Mesenchymal stem cell (in vitro differentiated cells and primary cell): ENCODE data around the gene KSR1.

Experiments
- DNase-seq: peaks from one replicate; pipeline ENCODE4 v3.0.0-alpha.2; 2013
- H2AFZ ChIP-seq: one replicate; pipeline ENCODE4 v1.6.1; 2013; ENCODE audit warnings: low read depth, mild to moderate bottlenecking, control low read depth, inconsistent platforms, low read length, moderate library complexity
- H2AK5ac ChIP-seq: 2 replicates; pipeline ENCODE4 v1.6.1; 2013; ENCODE audit warnings: low read length, moderate library complexity, mild to moderate bottlenecking, inconsistent platforms; ENCODE audit not compliant: severe bottlenecking
- H2BK120ac ChIP-seq: one replicate; pipeline ENCODE4 v1.6.1; 2013; ENCODE audit warnings: low read depth, mild to moderate bottlenecking, inconsistent platforms, low read length, moderate library complexity
- H2BK12ac ChIP-seq, 2 experiments: one replicate each; pipeline ENCODE4 v1.6.1; 2013; ENCODE audit warnings: inconsistent platforms in 2 of 2, low read length in 2 of 2, mild to moderate bottlenecking in 2 of 2, moderate library complexity in 2 of 2, control low read depth in 1 of 2
- H2BK15ac ChIP-seq: one replicate; pipeline ENCODE4 v1.6.1; 2013; ENCODE audit warnings: mild to moderate bottlenecking, low read depth, inconsistent platforms; ENCODE audit not compliant: poor library complexity, severe bottlenecking
- H2BK5ac ChIP-seq: 2 replicates; pipeline ENCODE4 v1.6.1; 2013; ENCODE audit warnings: low read depth, mild to moderate bottlenecking, low read length, control low read depth, inconsistent platforms; ENCODE audit not compliant: poor library complexity, severe bottlenecking
- H3K14ac ChIP-seq, 2 experiments: one replicate each; pipeline ENCODE4 v1.6.1; 2013; ENCODE audit warnings: inconsistent platforms in 2 of 2, low read length in 2 of 2, control low read depth in 1 of 2, mild to moderate bottlenecking in 1 of 2, moderate library complexity in 1 of 2
- H3K18ac ChIP-seq, 2 experiments: one replicate each; pipeline ENCODE4 v1.6.1; 2013; ENCODE audit warnings: inconsistent platforms in 2 of 2, low read length in 2 of 2, control low read depth in 1 of 2, low read depth in 1 of 2, mild to moderate bottlenecking in 1 of 2
- H3K23ac ChIP-seq, 2 experiments: one replicate each; pipeline ENCODE4 v1.6.1; 2013; ENCODE audit warnings: inconsistent platforms in 2 of 2, low read length in 2 of 2, mild to moderate bottlenecking in 2 of 2, moderate library complexity in 2 of 2, control low read depth in 1 of 2
- H3K27ac ChIP-seq: 2 replicates; pipeline ENCODE4 v1.5.1; 2013; ENCODE audit warnings: mild to moderate bottlenecking, moderate library complexity, low read length, control low read depth, inconsistent platforms; ENCODE audit not compliant: poor library complexity, severe bottlenecking
- H3K27me3 ChIP-seq, 2 experiments: 2 replicates each; pipeline versions ENCODE4 v1.6.1 to v1.7.0; 2013; ENCODE audit warnings: low read length in 2 of 2, mild to moderate bottlenecking in 2 of 2, moderate library complexity in 2 of 2, control low read depth in 1 of 2, inconsistent platforms in 1 of 2; ENCODE audit not compliant: control insufficient read depth in 1 of 2, insufficient read depth in 1 of 2
- H3K36me3 ChIP-seq, 2 experiments: 2 replicates each; pipeline versions ENCODE4 v1.6.1 to v1.7.0; 2013; ENCODE audit warnings: low read length in 2 of 2, control low read depth in 1 of 2, inconsistent platforms in 1 of 2, low read depth in 1 of 2, mild to moderate bottlenecking in 1 of 2; ENCODE audit not compliant: insufficient read depth in 2 of 2, control insufficient read depth in 1 of 2
- H3K4ac ChIP-seq, 2 experiments: one replicate each; pipeline ENCODE4 v1.6.1; 2013; ENCODE audit warnings: inconsistent platforms in 2 of 2, low read length in 2 of 2, mild to moderate bottlenecking in 2 of 2, moderate library complexity in 2 of 2, control low read depth in 1 of 2, low read depth in 1 of 2
- H3K4me1 ChIP-seq: 2 replicates; pipeline ENCODE4 v1.6.1; 2013; ENCODE audit warnings: low read depth, low read length, control low read depth; ENCODE audit not compliant: control insufficient read depth, insufficient read depth
- H3K4me2 ChIP-seq: 2 replicates; pipeline ENCODE4 v1.6.1; 2013; ENCODE audit warnings: low read length, mild to moderate bottlenecking, inconsistent platforms; ENCODE audit not compliant: poor library complexity, severe bottlenecking
- H3K4me3 ChIP-seq, 2 experiments: 2 replicates each; pipeline versions ENCODE4 v1.5.1 to v1.7.0; 2013; ENCODE audit warnings: low read length in 2 of 2, mild to moderate bottlenecking in 2 of 2, control low read depth in 1 of 2, low read depth in 1 of 2; ENCODE audit not compliant: insufficient read depth in 1 of 2
- H3K79me1 ChIP-seq: replicated peaks from 2 replicates; pipeline ENCODE4 v1.6.1; 2013; ENCODE audit warnings: mild to moderate bottlenecking, control low read depth, low read length, inconsistent platforms; ENCODE audit not compliant: poor library complexity, severe bottlenecking
- H3K9ac ChIP-seq: 2 replicates; pipeline ENCODE4 v1.7.0; 2013; ENCODE audit warnings: mild to moderate bottlenecking, low read length, moderate library complexity
- H3K9me3 ChIP-seq: 2 replicates; pipeline ENCODE4 v1.7.0; 2013; ENCODE audit warnings: mild to moderate bottlenecking, low read length; ENCODE audit not compliant: control insufficient read depth
- H4K8ac ChIP-seq: one replicate; pipeline ENCODE4 v1.6.1; 2013; ENCODE audit warnings: inconsistent platforms, mild to moderate bottlenecking, low read length, moderate library complexity
- H4K91ac ChIP-seq: one replicate; pipeline ENCODE4 v1.6.1; 2013; ENCODE audit warnings: mild to moderate bottlenecking, low read length, inconsistent platforms
- WGBS: methylation state at CpG from one replicate; pipeline ENCODE4 v1.1.7; 2013; ENCODE audit warnings: mixed read lengths; 5-methylcytosine and 5-hydroxymethylcytosine counted together

Gene KSR1

DNA sequence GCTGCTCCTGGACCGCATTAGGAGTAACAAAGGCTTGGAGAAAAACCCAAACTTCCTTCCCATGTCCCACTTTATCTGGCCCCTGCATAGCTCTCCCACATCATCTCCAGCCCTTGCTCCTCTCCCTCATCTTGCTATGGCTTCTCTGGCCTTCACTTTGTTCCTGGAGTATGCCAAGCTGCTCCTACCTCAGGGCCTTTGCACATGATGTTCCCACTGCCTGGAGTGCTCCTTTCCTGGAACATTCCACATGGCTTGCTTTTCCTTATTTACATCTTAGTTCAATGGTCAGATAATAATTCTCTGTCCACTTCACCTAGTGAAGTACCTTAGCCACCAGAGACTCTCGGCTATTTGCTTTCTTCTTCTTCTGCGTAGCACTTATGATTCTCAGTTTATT lies 4.3 kb upstream of the KSR1 start:
- Histone ChIP-seq H3K27ac (no peak overlapping the region), H4K8ac (no peak overlapping the region), H3K4ac (no peak overlapping the region), H2AK5ac (no peak overlapping the region), H3K79me1 (no peaks in the 10 kb centered on the region), H2BK15ac (no peak overlapping the region), H3K4me3 (no peak overlapping the region), H3K23ac (no peak overlapping the region), H3K4me1 (peaks cover 5% of the 10 kb centered on the region), H2AFZ (no peak overlapping the region), H2BK5ac (no peak overlapping the region), H4K91ac (no peak overlapping the region), H2BK120ac (no peak overlapping the region), H3K4me2 (no peak overlapping the region), H3K27me3 (no peaks in the 10 kb centered on the region), H3K18ac (no peak overlapping the region), H3K14ac (no peak overlapping the region), H3K36me3 (no peaks in the 10 kb centered on the region), H3K9me3 (no peaks in the 10 kb centered on the region), H2BK12ac (no peak overlapping the region), H3K9ac (no peak overlapping the region)
- WGBS = 100% methylated on average over 1 of the region's 3 CpGs
- no peak for DNase-seq

DNA sequence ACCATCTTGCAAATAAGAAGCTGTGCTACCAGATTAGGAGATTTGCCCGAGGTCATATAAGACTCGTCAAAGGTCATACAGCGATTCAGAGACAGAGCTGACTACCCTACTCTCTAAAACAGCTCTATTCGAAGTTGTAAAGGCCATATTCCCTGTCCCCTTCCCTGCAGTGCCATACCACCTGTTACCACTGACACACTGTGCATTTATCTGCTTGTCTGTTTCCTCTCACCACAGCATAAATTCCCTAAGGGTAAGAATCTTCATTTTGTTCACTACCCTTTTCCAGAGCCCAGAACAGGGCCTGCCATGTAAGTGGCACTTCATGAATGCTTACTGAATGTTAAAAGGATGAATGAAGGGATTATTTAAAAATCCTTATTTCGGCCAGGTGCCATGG lies 3.4 kb upstream of the KSR1 start:
- no peak overlapping the region for H3K18ac ChIP-seq
- no peak overlapping the region for H3K4ac ChIP-seq
- H3K9ac ChIP-seq = no peak overlapping the region
- no peak overlapping the region for H2BK5ac ChIP-seq
- H3K4me1 ChIP-seq = peaks cover 5% of the 10 kb centered on the region
- 68% methylated on average over 5 of the region's 5 CpGs for WGBS
- no peak overlapping the region for H2AFZ ChIP-seq
- H3K36me3 ChIP-seq = no peaks in the 10 kb centered on the region
- H2BK12ac ChIP-seq = no peak overlapping the region
- H4K91ac ChIP-seq = no peak overlapping the region
- H3K27ac ChIP-seq = no peak overlapping the region
- H3K27me3 ChIP-seq = no peaks in the 10 kb centered on the region
- H3K79me1 ChIP-seq = no peaks in the 10 kb centered on the region
- no peak overlapping the region for H2BK15ac ChIP-seq
- H2BK120ac ChIP-seq = no peak overlapping the region
- H4K8ac ChIP-seq = no peak overlapping the region
- no peak overlapping the region for H3K4me3 ChIP-seq
- H2AK5ac ChIP-seq = no peak overlapping the region
- no peak overlapping the region for H3K14ac ChIP-seq
- DNase-seq = no peak
- H3K23ac ChIP-seq = no peak overlapping the region
- no peaks in the 10 kb centered on the region for H3K9me3 ChIP-seq
- no peak overlapping the region for H3K4me2 ChIP-seq

DNA sequence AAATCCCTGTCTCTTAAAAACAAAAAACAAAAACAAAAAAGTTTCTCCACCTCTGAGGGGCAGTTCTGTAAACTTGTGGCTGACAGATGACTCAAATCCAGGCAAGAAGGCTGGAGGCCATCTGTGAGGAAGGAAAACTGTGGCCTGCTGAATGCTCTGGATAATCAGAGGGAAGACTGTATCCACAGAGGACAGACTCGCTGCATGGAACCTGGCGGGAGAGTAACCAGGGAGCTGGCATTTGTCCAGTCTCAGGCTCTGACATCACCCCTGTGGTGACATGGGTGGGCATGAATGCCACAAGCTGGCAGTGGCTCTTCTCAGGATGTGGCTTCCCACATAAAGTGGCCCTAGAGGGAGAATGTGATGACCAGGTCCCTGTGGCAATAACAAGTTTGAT lies 2.8 kb upstream of the KSR1 start:
- no peaks in the 10 kb centered on the region for H3K27me3 ChIP-seq
- no peak overlapping the region for H3K23ac ChIP-seq
- peak overlapping the region in 1 of 2 experiments; percentile 29 for H2BK12ac ChIP-seq
- no peak overlapping the region for H3K4me3 ChIP-seq
- no peak overlapping the region for H3K18ac ChIP-seq
- no peak overlapping the region for H2AK5ac ChIP-seq
- H3K79me1 ChIP-seq = no peaks in the 10 kb centered on the region
- H4K8ac ChIP-seq = no peak overlapping the region
- H4K91ac ChIP-seq = no peak overlapping the region
- no peak overlapping the region for H3K27ac ChIP-seq
- no peak overlapping the region for H2AFZ ChIP-seq
- DNase-seq = peak; percentile 51
- H3K4ac ChIP-seq = no peak overlapping the region
- no peaks in the 10 kb centered on the region for H3K9me3 ChIP-seq
- H2BK15ac ChIP-seq = no peak overlapping the region
- no peak overlapping the region for H3K9ac ChIP-seq
- 81% methylated on average over 2 of the region's 2 CpGs for WGBS
- H3K36me3 ChIP-seq = no peaks in the 10 kb centered on the region
- no peak overlapping the region for H2BK120ac ChIP-seq
- H3K4me1 ChIP-seq = peaks cover 9% of the 10 kb centered on the region
- no peak overlapping the region for H3K4me2 ChIP-seq
- no peak overlapping the region for H2BK5ac ChIP-seq
- no peak overlapping the region for H3K14ac ChIP-seq

GRCh38 chr17:27454089-27454488 lies 2.2 kb upstream of the KSR1 start:
- Histone ChIP-seq H3K27ac (no peak overlapping the region), H2BK12ac (no peak overlapping the region), H2AK5ac (no peak overlapping the region), H3K27me3 (no peaks in the 10 kb centered on the region), H3K79me1 (peaks cover 1% of the 10 kb centered on the region), H3K4ac (no peak overlapping the region), H3K4me1 (peaks cover 11% of the 10 kb centered on the region), H3K4me3 (no peak overlapping the region), H3K23ac (no peak overlapping the region), H4K8ac (no peak overlapping the region), H3K36me3 (no peaks in the 10 kb centered on the region), H2BK5ac (no peak overlapping the region), H3K9me3 (no peaks in the 10 kb centered on the region), H2BK15ac (no peak overlapping the region), H4K91ac (no peak overlapping the region), H3K9ac (no peak overlapping the region), H2BK120ac (no peak overlapping the region), H3K4me2 (no peak overlapping the region), H2AFZ (no peak overlapping the region), H3K14ac (no peak overlapping the region), H3K18ac (no peak overlapping the region)
- DNase-seq = no peak
- 92% methylated on average over 4 of the region's 4 CpGs for WGBS
